Measurements from ENCODE around the gene REEP3.
A peak's percentile ranks its signal among the peaks of the same experiment; 100 is the strongest.

The REEP3 gene

GRCh38 chr10:63536698-63537097, 15.5 kb downstream of the REEP3 start:
- H3K27me3 Mint-ChIP-seq (ENCODE audit: low read depth), result no peaks in the 10 kb centered on the region
- no peak for TF ChIP-seq CTCF (IDR thresholded peaks at IDR 0.05; ENCODE audit: unreplicated experiment in 3 of 3)
- no peak overlapping the region for H3K4me3 Mint-ChIP-seq

GRCh38 chr10:63537536-63537935, 16.3 kb downstream of the REEP3 start:
- Mint-ChIP-seq H3K27ac (peak overlapping the region in 2 of 3 experiments; percentile 54), H3K4me3 (no peak overlapping the region), H3K36me3 (ENCODE audit: low read depth) (peaks cover 4% of the 10 kb centered on the region), H3K4me1 (peaks cover 28% of the 10 kb centered on the region), H3K9me3 (no peaks in the 10 kb centered on the region), H3K27me3 (ENCODE audit: low read depth) (no peaks in the 10 kb centered on the region)
- TF ChIP-seq CTCF (IDR thresholded peaks at IDR 0.05; ENCODE audit: unreplicated experiment in 3 of 3), result no peak

More at GRCh38 chr10:63536698-63537097, 15.5 kb downstream of the REEP3 start:
- Mint-ChIP-seq H3K4me1 (peaks cover 27% of the 10 kb centered on the region), H3K36me3 (ENCODE audit: low read depth) (peaks cover 4% of the 10 kb centered on the region), H3K27ac (no peak overlapping the region), H3K9me3 (no peaks in the 10 kb centered on the region)

- Mint-ChIP-seq H3K36me3 (ENCODE audit: low read depth) (no peaks in the 10 kb centered on the region), H3K27ac (peak overlapping the region in 1 of 3 experiments; percentile 79), H3K27me3 (ENCODE audit: low read depth) (no peaks in the 10 kb centered on the region), H3K4me1 (peaks cover 40% of the 10 kb centered on the region), H3K9me3 (no peaks in the 10 kb centered on the region), H3K4me3 (no peak overlapping the region)
- TF ChIP-seq CTCF (IDR thresholded peaks at IDR 0.05; ENCODE audit: unreplicated experiment in 3 of 3), result no peak
These were observed 18.2 kb downstream of the REEP3 start for GRCh38 chr10:63539377-63539776.

- Mint-ChIP-seq H3K27me3 (ENCODE audit: low read depth) (no peaks in the 10 kb centered on the region), H3K9me3 (no peaks in the 10 kb centered on the region), H3K36me3 (ENCODE audit: low read depth) (no peaks in the 10 kb centered on the region), H3K4me1 (peaks cover 42% of the 10 kb centered on the region), H3K4me3 (no peak overlapping the region), H3K27ac (peak overlapping the region; percentile 38 to 79 (median 49))
- TF ChIP-seq CTCF (IDR thresholded peaks at IDR 0.05; ENCODE audit: unreplicated experiment in 3 of 3), result no peak
These were observed 18.8 kb downstream of the REEP3 start for GRCh38 chr10:63539994-63540393.

GRCh38 chr10:63542835-63543575, 21.8 kb downstream of the REEP3 start:
- Mint-ChIP-seq H3K9me3 (no peaks in the 10 kb centered on the region), H3K36me3 (ENCODE audit: low read depth) (peaks cover 15% of the 10 kb centered on the region), H3K4me1 (peaks cover 36% of the 10 kb centered on the region), H3K27me3 (ENCODE audit: low read depth) (no peaks in the 10 kb centered on the region), H3K4me3 (no peak overlapping the region), H3K27ac (peak overlapping the region in 1 of 3 experiments; percentile 10)
- TF ChIP-seq CTCF (IDR thresholded peaks at IDR 0.05; ENCODE audit: unreplicated experiment in 3 of 3), result no peak

- no peak for TF ChIP-seq CTCF (IDR thresholded peaks at IDR 0.05; ENCODE audit: unreplicated experiment in 3 of 3)
- Mint-ChIP-seq H3K4me3 (no peak overlapping the region), H3K27me3 (ENCODE audit: low read depth) (no peaks in the 10 kb centered on the region), H3K27ac (no peak overlapping the region), H3K4me1 (peaks cover 36% of the 10 kb centered on the region), H3K36me3 (ENCODE audit: low read depth) (peaks cover 15% of the 10 kb centered on the region), H3K9me3 (no peaks in the 10 kb centered on the region)
These were observed 22.4 kb downstream of the REEP3 start for GRCh38 chr10:63543576-63543962.

Data from nephron (organoid).